GM12872 (cell line): Measurements from ENCODE around the gene RPL22L1.

Source experiments
- TF ChIP-seq, protein P1 (sequence below): IDR thresholded peaks from 3 replicates; pipeline ENCODE4 v1.5.1; 2011; ENCODE audit warnings: low read depth, mild to moderate bottlenecking, low read length, moderate library complexity; ENCODE audit not compliant: insufficient read depth

RPL22L1 gene

DNA sequence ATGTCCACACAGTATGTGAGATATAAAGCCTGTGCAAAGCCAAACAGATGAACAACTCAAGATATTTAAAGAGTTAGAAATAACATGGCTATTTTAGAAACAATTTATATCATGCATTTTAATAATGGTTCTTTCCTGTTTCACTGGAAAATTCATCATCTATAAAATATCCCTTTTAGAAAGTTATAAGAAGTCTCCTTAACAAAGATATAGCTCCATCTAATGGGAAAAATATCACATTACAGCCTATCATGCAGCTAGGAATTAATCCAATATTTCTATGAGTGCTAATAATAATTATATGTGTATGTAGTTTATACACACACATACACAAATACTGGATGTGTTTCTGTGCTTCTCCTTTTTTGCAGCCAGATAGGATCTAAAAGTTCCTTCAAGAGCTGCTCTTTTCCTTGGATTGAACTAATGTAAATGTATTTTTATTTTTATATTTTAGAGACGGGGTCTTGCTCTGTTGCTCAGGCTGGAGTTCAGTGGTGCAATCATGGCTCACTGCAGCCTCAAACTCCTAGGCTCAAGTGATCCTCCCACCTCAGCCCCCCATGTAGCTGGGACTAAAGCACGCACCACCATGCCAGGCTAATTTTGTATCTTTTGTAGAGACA, 21.6 kb downstream of the RPL22L1 start:
- TF ChIP-seq, protein P1, sequence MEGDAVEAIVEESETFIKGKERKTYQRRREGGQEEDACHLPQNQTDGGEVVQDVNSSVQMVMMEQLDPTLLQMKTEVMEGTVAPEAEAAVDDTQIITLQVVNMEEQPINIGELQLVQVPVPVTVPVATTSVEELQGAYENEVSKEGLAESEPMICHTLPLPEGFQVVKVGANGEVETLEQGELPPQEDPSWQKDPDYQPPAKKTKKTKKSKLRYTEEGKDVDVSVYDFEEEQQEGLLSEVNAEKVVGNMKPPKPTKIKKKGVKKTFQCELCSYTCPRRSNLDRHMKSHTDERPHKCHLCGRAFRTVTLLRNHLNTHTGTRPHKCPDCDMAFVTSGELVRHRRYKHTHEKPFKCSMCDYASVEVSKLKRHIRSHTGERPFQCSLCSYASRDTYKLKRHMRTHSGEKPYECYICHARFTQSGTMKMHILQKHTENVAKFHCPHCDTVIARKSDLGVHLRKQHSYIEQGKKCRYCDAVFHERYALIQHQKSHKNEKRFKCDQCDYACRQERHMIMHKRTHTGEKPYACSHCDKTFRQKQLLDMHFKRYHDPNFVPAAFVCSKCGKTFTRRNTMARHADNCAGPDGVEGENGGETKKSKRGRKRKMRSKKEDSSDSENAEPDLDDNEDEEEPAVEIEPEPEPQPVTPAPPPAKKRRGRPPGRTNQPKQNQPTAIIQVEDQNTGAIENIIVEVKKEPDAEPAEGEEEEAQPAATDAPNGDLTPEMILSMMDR, result no peak

- TF ChIP-seq, protein P1, result no peak
Observed at GRCh38 chr3:170844377-170844776, 25.6 kb downstream of the RPL22L1 start.

DNA sequence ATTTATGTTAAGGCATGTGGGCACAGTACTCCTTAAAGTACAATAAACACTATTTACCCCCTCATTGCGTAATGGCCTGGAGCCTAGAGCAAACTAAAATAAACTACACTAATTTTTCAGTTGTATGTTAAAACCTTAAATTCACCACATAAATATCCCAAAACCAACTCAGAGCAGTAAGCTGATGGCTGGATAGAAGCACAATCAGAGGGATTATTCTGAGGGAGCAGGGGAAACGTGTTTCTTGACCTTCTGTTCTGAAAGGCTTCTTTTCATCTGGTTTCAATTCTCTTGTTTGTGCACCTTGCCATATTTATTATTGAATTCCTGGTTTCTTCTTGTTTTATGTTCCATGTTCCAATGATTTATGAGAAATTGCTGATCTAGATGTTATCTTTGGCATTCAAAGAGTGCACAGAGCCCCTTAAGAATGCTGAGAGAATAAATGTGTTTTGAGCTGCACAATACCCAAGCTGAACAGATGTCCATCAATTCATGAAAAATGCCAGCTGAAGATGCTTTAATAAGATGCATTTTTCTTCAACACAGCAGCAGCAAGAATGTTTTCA, 29.6 kb downstream of the RPL22L1 start:
- TF ChIP-seq, protein P1, result no peak

DNA sequence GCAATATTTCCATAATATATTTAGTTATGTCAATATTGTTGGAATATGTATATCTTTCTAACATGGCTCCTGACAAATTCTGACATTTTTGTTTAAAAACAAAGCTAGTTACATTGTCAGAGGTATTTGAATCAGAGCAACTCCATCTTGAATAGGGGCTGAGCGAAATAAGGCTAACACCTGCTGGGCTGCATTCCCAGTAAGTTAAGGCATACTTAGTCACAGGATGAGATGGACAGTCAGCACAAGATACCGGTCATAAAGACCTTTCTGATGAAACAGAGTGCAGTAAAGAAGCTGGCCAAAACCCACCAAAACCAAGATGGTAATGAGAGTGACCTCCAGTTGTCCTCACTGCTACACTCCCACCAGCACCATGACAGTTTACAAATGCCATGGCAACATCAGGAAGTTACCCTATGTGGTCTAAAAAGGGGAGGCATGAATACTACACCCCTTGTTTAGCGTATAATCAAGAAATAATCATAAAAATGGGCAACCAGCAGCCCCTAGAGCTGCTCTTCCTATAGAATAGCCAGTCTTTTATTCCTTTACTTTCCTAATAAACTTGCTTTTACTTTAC, 30.4 kb downstream of the RPL22L1 start:
- TF ChIP-seq, protein P1, result no peak

DNA sequence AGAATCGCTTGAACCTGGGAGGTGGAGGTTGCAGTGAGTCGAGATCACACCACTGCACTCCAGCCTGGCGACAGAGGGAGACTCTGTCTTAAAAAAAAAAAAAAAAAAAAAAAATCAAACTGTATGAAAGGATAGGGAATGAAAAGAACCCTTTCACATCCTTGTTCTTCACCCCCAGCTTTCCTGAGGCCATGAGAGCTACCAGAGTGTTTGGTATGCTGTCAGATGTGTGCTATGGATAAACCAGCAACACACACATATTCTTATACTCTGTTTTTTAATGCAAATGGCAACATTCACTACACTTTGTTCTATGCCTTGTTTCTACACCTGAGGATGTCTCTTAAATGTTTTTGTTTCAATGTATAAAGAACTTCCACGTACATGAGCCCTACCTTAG, 33.5 kb downstream of the RPL22L1 start:
- TF ChIP-seq, protein P1, result no peak

GRCh38 chr3:170835336-170835735, 34.7 kb downstream of the RPL22L1 start:
- TF ChIP-seq, protein P1, result no peak

DNA sequence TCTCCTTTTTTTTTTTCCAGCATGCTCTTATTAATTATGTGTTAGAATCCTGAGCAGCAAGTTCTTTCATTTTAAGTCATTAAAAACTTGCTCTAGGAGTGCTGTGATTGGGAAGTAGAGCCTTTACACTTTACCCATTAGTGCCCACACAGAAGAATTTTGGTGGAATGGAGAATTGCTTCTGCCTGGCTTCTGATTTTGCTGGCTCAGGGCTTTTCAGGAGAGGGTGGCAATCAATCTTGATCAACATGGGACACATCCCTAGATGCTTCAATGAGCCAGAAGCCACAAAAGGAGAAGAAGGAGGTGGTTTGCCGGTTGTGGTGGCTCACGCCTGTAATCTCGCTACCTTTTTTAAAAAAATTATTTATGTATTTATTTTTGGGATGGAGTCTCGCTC, 39.4 kb downstream of the RPL22L1 start:
- TF ChIP-seq, protein P1, result no peak
